ENCODE results near the gene TNS3. TPM values are rescaled to one million over a fixed set of nuclear protein-coding genes. Genes with fewer than 3 reads are reported as not detected.
A peak's percentile ranks its signal among the peaks of the same experiment; 100 is the strongest.

The TNS3 gene
- total RNA-seq, 1 experiment from 2014 or later: 38.2 TPM

- no peak for DNase-seq (ENCODE audit: low read depth)
Observed at GRCh38 chr7:47293884-47294555, 287.9 kb downstream of the TNS3 start.

- DNase-seq (ENCODE audit: low read depth): no peak
Observed at GRCh38 chr7:47292832-47293309, 289.0 kb downstream of the TNS3 start.

GRCh38 chr7:47291461-47292081 is 290.3 kb downstream of the TNS3 start:
- peak; percentile 99 for DNase-seq (ENCODE audit: low read depth)

DNA sequence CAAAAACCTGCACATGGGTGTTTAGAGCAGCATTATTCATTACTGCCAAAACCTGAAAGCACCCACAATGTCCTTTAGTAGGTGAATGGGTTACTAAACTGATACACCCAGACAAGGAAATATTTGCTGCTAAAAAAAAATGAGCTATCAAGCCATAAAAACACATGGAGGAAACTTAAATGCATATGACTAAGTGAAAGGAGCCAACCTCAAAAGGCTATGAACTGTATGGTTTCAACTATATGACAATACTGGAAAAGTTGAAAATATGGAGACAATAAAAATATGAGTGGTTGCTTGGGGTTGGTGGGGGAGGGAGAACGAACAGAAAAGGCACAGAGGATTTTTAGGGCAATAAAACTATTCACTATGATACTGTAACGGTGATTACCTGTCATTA is 291.0 kb downstream of the TNS3 start:
- no peak for DNase-seq (ENCODE audit: low read depth)

GRCh38 chr7:47290466-47290865 is 291.4 kb downstream of the TNS3 start:
- no peak for DNase-seq (ENCODE audit: low read depth)

DNA sequence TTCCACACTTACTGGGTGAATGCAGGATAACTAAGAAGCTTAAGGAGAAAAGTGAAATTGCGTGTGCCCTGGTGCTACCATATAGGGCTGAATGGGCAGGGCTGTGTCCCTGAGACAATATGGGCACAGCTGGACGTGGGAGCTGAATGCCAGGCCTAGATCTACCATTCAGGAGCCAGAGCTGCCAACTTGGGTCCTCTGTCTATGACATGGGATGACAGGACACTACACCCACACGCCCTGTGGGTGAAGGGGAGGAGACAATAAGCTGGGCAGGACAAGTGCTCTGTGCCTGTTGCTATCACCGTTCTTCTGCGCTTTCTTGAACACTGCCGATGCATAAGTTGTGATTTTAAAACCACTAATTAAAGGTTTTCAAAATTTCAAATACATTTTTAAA is 293.9 kb downstream of the TNS3 start:
- DNase-seq (ENCODE audit: low read depth): no peak

GRCh38 chr7:47285860-47286491 is 295.9 kb downstream of the TNS3 start:
- DNase-seq (ENCODE audit: low read depth): no peak

DNA sequence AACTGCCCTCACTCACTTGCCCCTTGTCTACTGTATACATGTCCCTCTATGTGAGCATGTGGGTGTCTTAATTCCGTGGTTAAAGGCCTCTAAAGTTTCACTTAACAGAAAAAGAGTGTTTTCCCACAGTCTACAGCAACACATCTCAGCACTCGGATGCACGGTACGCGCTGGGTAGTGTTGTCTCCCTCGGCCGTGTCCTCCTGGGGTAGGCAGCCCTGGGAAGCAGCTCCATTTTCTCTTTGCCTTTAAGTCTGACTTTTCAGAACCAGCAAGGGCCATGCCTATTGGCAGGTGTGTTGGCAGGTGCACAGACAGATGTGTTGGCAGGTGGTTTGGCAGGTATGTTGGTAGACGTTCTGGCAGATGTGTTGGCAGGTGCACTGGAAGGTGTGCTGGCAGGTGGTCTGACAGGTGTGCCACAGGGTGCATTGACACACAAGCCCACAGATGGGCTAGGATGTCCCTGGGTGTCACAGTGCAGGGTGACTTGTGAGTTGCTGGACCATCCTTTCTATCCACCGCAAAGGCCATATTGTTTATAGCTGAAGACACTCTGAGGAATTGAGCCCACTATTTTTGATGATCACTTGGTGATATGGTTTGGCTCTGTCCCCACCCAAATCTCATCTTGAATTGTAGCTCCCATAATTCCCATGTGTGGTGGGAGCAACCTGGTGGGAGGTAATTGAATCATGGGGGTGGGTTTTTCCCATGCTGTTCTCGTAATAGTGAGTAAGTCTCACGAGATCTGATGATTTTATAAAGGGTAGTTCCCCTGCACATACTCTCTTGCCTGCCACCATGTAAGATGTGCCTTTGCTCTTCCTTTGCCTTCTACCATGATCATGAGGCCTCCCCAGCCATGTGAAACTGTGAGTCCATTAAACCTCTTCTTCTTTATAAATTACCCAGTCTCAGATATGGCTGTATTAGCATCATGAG is 296.9 kb downstream of the TNS3 start:
- no peak for DNase-seq (ENCODE audit: low read depth)

- DNase-seq (ENCODE audit: low read depth): no peak
Observed at GRCh38 chr7:47283497-47284131, 298.3 kb downstream of the TNS3 start.

GRCh38 chr7:47282790-47283496 is 299.0 kb downstream of the TNS3 start:
- DNase-seq (ENCODE audit: low read depth): no peak

DNA sequence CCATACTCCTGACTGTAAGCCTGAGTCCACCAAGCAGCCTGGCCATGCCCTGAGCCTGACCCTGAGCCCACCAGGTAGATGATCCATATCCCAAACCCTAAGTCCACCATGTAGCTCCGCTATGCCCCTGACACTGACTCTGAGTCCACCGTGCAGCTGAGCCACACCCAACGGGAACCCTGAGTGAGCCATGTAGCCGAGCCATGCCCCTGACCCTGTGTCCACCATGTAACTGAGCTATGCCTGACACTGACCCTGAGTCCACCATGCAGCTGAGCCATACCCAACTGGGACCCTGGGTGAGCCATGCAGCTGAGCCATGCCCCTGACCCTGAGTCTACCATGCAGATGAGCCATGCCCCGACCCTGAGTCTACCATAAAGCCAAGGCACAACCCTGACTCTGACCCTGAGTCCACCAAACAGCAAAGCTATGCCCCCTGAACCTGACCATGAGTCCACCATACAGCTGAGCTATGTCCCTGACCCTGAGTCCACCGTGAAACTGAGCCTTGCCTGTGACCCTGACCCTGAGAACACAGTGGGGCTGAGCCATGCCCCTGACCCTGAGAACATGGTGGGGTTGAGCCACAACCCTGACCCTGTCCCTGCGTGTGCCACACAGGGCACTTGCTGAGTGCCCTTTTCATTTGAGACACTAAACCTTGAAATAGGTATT is 299.8 kb downstream of the TNS3 start:
- DNase-seq (ENCODE audit: low read depth): no peak

DNA sequence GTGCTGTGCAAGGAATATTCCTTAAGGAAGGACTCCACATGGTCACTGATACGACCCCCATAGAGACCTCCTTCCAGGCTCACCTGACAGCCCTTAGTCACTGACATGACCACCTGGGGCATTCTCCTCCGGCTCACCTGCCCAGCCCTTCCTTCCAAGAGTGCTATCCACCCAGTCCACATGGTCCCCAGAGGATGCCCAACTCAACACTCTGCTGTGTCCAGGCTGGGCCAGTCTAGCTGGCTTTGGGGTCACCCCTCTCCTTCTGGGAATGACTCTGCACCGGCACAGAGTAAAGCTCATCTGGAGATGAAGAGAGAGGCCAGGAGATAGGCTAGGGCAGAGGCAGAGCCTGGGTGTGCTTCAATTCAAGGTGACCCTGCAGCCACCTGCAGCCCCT is 300.8 kb downstream of the TNS3 start:
- DNase-seq (ENCODE audit: low read depth): no peak

DNA sequence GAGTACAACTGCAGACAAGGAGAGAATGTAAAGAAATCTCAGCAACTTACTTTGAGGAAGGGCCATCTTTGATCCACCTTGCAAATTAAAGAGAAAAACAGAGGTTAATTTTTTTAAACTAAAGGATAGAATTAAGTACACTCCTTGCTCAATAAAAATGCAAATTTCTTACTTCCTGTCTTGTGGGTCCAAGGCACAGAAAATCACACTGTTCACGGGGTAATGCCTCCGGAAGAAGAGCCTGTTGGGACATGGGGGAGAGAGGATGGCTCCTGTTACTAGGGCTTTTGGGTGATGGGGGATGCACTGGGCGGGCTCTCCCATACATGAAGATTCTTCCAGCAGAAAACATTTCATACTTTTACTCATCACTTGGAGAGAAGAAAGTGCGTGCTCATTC is 301.8 kb downstream of the TNS3 start:
- DNase-seq (ENCODE audit: low read depth): no peak

GRCh38 chr7:47278043-47278442 is 303.9 kb downstream of the TNS3 start:
- DNase-seq (ENCODE audit: low read depth): no peak

DNA sequence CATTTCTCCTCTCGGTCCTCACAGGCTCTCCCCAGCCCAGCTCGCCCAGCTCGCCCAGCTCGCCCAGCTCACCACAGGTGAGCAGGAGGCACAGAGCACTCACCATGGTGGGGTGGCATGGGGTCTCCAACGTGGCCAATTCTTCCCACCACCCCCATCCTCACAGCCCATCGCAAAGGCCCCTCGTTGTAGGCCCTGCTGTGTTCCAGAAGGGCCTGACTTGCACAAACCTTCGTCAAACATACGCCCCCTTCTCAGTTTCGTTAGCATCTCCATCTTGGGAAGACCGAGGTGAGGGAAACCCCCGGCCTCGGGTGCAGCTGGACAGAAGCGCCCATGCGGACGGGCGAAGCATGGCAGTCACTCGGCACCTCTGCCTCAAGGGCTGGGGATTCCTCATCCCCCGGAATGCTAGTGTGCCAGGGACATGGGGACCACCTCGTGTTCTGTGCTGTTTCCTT is 304.6 kb downstream of the TNS3 start:
- no peak for DNase-seq (ENCODE audit: low read depth)

DNA sequence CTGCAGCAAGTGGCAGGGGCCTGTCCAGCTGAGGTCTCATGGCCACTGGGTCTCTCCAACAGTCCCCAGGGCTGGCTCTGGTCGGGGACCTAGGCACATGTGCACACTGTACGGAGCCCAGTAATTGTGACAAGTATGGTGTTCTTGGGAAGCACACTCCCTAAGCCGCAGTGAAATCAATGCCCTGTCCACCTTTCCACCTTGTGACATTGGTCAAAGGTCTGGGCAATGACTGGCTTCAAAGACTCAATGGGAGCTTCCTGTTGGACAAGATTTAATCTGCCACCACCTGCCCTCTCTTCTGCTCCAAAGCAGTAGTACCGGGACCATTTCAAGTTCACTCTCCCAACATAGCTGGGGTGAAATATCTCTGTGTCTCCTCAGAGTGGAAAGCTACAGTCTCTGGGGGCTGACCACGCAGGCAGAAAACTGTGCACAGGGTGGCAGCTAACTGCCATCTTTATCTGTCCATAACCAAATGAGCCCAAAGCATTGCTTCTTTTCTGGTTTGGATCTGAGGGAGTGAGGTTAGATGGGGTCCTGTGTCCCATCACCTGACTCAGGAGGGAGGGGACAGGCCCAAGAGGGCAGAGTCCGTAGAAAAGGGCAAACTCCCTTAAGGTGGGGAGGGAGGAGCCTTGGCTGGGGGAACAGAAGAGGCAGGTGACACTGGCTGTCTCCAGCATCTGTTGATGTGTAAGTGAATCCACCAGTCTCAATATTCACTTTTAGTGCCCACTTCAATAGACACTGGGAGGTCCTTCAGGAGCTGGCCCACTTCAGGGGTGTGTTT is 307.7 kb downstream of the TNS3 start:
- DNase-seq (ENCODE audit: low read depth): no peak

- DNase-seq (ENCODE audit: low read depth): no peak
Observed at GRCh38 chr7:47273088-47273487, 308.8 kb downstream of the TNS3 start.

GRCh38 chr7:47271749-47272148 is 310.2 kb downstream of the TNS3 start:
- DNase-seq (ENCODE audit: low read depth): no peak
